Endothelial cell of hepatic sinusoid (primary cell): ENCODE measurements around the gene B3GALNT2.

Experiments used
- in situ Hi-C: cut with HindIII; loops from 2 replicates; pipeline ENCODE4 v1.10.0; 2017; ENCODE audit warnings: low sequenced_read_pairs

B3GALNT2 gene

GRCh38 chr1:235411489-235412486 is 92.5 kb downstream of the B3GALNT2 start:
- in situ Hi-C loops = no loop called here

GRCh38 chr1:235410467-235410866 is 93.8 kb downstream of the B3GALNT2 start:
- in situ Hi-C loops = no loop called here

DNA sequence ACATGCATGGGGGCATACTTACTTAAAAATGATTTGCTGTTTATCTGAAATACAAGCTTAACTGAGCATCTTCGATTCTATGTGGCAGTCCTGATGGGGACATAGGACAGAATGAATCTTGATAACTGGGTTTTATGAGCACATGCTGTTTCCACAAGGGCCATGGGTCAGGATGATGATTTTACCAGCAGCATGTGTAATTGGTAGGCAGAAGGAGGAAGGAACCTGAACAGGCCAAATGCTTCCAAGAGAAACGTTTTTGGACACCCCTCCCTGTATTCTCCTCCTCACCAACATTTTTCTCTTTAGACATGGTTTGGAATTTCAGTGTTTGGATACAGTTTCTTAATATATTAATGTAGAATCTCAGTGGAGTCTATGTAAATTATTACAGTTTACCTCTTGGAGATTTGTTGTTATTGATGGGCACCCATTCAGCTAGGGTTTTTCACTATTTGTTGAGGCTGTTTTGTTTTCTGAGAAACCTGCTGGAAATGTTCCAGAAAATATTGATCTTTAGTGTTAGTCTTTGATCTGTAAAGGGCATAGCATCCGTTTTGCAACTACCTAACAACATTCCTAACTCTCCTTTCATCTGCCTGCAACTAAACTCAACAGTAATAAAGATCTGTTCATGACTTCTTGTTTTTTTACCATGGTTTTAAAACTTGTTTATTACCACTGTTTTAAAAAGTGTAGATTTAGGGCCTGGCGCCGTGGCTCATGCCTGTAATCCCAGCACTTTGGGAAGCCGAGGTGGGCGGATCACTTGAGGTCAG is 95.0 kb downstream of the B3GALNT2 start:
- in situ Hi-C loops = loop anchor here (5.0 kb wide), 1 partner anchor 47 kb away; no protein-coding TSS in a partner anchor

DNA sequence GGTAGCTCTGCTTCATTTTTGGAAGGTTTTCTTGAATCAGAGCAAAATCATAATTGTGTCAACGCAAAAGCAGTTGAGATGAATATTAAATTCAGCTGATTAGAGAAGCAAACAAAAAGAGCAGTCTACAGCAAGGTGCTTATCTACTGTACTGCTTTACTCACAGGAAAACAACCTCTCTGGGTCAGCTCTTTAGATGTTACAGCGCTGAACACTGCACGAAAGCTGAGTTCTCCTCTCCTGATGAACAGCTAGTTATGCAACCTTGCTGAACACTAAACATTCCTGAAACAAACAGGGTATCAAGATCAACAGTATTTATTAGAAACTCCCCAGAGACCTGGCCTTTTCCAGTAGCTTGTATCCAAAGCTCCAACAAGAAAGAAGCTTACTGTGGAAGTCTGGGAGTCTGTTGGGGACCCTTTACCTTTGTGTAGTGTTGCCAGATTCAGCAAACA is 95.7 kb downstream of the B3GALNT2 start:
- in situ Hi-C loops = loop anchor here (5.0 kb wide), 1 partner anchor 46 kb away; no protein-coding TSS in a partner anchor

GRCh38 chr1:235407419-235407818 is 96.8 kb downstream of the B3GALNT2 start:
- in situ Hi-C loops = loop anchor here (5.0 kb wide), 1 partner anchor 45 kb away; no protein-coding TSS in a partner anchor

- in situ Hi-C loops = no loop called here
These were observed 100.1 kb downstream of the B3GALNT2 start for GRCh38 chr1:235404190-235404589.

- in situ Hi-C loops = no loop called here
These were observed 100.7 kb downstream of the B3GALNT2 start for GRCh38 chr1:235403593-235403992.

DNA sequence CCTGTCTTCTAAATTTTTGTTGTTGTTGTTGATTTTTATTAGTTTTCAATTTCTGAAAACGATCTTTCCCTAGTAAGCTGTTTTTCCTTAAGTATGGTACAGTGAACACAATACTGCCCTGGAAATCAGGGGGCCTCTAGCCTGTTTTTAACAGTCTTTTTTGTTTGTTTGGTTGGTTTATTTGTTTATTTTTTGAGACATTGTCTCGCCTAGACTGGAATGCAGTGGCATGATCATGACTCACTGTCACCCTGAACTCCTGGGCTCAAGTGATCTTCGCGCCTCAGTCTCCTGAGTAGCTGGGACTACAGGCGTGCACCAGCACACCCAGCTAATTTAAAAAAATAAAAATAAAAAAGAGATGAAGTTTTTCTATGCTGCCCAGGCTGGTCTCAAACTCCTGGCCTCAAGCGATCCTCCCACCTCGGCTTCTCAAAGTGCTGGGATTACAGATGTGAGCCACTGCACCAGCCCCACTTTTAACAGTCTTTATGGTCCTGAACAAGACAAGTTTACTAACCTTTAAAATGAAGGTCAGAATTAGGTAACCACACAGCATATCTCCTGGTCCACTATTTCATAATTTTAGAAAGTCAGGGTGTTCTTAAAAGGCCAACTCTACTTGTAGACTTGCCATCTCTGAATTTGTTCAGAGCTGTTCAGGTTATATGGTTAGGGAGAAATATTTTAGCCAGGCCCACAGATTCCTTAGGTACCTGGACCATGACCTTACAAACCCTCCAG is 101.6 kb downstream of the B3GALNT2 start:
- in situ Hi-C loops = no loop called here

- in situ Hi-C loops = no loop called here
These were observed 103.0 kb downstream of the B3GALNT2 start for GRCh38 chr1:235401251-235401650.
